ENCODE data around the gene ZDHHC1.
"Not testable (repeated sequence)": the region's sequence is repeated elsewhere in the genome, so short reads cannot be mapped to it uniquely, and the experiment has no call there.

The ZDHHC1 gene

GRCh38 chr16:67430977-67431774, 14.9 kb upstream of the ZDHHC1 start, which contains the start of gene HSD11B2:
Gene HSD11B2 (plus strand): TSS chr16:67431121. CDS start chr16:67431249, 128 bp downstream.
- peak in 31 of 51 donors; percentile 8 to 75 (median 31) for DNase-seq

GRCh38 chr16:67430504-67430976, 14.3 kb upstream of the ZDHHC1 start:
- DNase-seq: peak in 3 of 51 donors; percentile 14 to 40 (median 16)

GRCh38 chr16:67429799-67430503, 13.7 kb upstream of the ZDHHC1 start:
- no peak for DNase-seq

GRCh38 chr16:67429053-67429798, 12.9 kb upstream of the ZDHHC1 start:
- DNase-seq: no peak

GRCh38 chr16:67428146-67428731, 12.0 kb upstream of the ZDHHC1 start:
- DNase-seq: peak in 29 of 51 donors; percentile 2 to 69 (median 28)

GRCh38 chr16:67426950-67427349, 10.7 kb upstream of the ZDHHC1 start:
- DNase-seq: no peak

- DNase-seq: no peak
Observed at GRCh38 chr16:67426022-67426421, 9.7 kb upstream of the ZDHHC1 start.

GRCh38 chr16:67425580-67425979, 9.3 kb upstream of the ZDHHC1 start:
- DNase-seq: no peak

- no peak for DNase-seq
Observed at GRCh38 chr16:67425061-67425460, 8.8 kb upstream of the ZDHHC1 start.

- DNase-seq: no peak
Observed at GRCh38 chr16:67424261-67424615, 8.0 kb upstream of the ZDHHC1 start.

- peak in 1 of 51 donors; percentile 17 for DNase-seq
Observed at GRCh38 chr16:67423611-67424260, 7.5 kb upstream of the ZDHHC1 start.

- DNase-seq: no peak
Observed at GRCh38 chr16:67423015-67423414, 6.7 kb upstream of the ZDHHC1 start.

- no peak for DNase-seq
Observed at GRCh38 chr16:67421030-67421429, 4.8 kb upstream of the ZDHHC1 start.

GRCh38 chr16:67419931-67420330, 3.7 kb upstream of the ZDHHC1 start:
- DNase-seq: no peak

GRCh38 chr16:67419502-67419901, 3.2 kb upstream of the ZDHHC1 start:
- no peak for DNase-seq

GRCh38 chr16:67417333-67418061, 1.2 kb upstream of the ZDHHC1 start:
- no peak for DNase-seq

- DNase-seq: not testable (repeated sequence)
Observed at GRCh38 chr16:67415421-67415820, 856 bp downstream of the ZDHHC1 start.

GRCh38 chr16:67413978-67414911, 2.0 kb downstream of the ZDHHC1 start:
- DNase-seq: no peak

GRCh38 chr16:67412294-67412693, 4.0 kb downstream of the ZDHHC1 start:
- no peak for DNase-seq

All from hypothalamus (tissue), 51 donors.